HepG2 (cell line): ENCODE results near the gene CADM2. TPM values are rescaled to one million over a fixed set of nuclear protein-coding genes. Genes with fewer than 3 reads are reported as not detected.

Source experiments
- ETV6 ChIP-seq: sonication (generic); formaldehyde crosslinking; conservative IDR thresholded peaks from 2 replicates; pipeline ENCODE4 v1.4.0; 2020; ENCODE audit warnings: missing genetic modification reagents
- IRF2 ChIP-seq: IDR thresholded peaks from 2 replicates; pipeline ENCODE4 v1.6.1; 2018; ENCODE audit warnings: missing genetic modification reagents, missing compliant biosample characterization
- KDM3A ChIP-seq: IDR thresholded peaks from 2 replicates; pipeline ENCODE4 v1.6.1; 2018; ENCODE audit warnings: low read depth, missing compliant biosample characterization
- PHF8 ChIP-seq: sonication (generic); formaldehyde crosslinking; IDR thresholded peaks from 2 replicates; pipeline ENCODE4 v1.5.0; 2020; ENCODE audit warnings: missing genetic modification reagents
- TGIF2 ChIP-seq: IDR thresholded peaks from 2 replicates; pipeline ENCODE4 v1.6.1; 2016; ENCODE audit warnings: control low read depth, missing compliant biosample characterization
- ZNF335 ChIP-seq: sonication (generic); formaldehyde crosslinking; IDR thresholded peaks from 2 replicates; pipeline ENCODE4 v1.4.0; 2020; ENCODE audit warnings: missing genetic modification reagents
- ZNF75D ChIP-seq: sonication (generic); formaldehyde crosslinking; IDR thresholded peaks from 2 replicates; pipeline ENCODE4 v1.8.1; 2023; ENCODE audit warnings: missing genetic modification reagents, mild to moderate bottlenecking, borderline replicate concordance
- polyA plus RNA-seq, 8 experiments: library from polyadenylated mRNA; depleted of rRNA in 3 of 8; stranded (reverse) in 7 of 8; unstranded in 1 of 8; fragments of >200 nt; fragmentation: Illumina TruSeq in 4 of 8; extraction: Trizol in 4 of 8; gene quantifications; 2 replicates each; pipeline versions ENCODE4 v1.2.1 to v1.2.3, GENCODE V29; 2011 to 2016; ENCODE audit warnings: low read depth in 4 of 8, missing spikeins in 1 of 8, mixed read lengths in 1 of 8; ENCODE audit not compliant: insufficient read depth in 1 of 8
- total RNA-seq, 5 experiments: library from RNA; depleted of rRNA; stranded (reverse); fragments of >200 nt; fragmentation: Illumina TruSeq; extraction: Trizol; gene quantifications; 2 replicates each; pipeline ENCODE4 v1.2.3, GENCODE V29; 2016; ENCODE audit warnings: low read depth in 1 of 5
- TF ChIP-seq, protein P1 (sequence below): sonication (generic); formaldehyde crosslinking; IDR thresholded peaks from 2 replicates; pipeline ENCODE4 v1.5.0; 2020; ENCODE audit warnings: mild to moderate bottlenecking, missing genetic modification reagents, moderate library complexity
- TF ChIP-seq, protein P2 (sequence below): sonication (generic); formaldehyde crosslinking; IDR thresholded peaks from 2 replicates; pipeline ENCODE4 v1.5.0; 2020; ENCODE audit warnings: missing genetic modification reagents, mild to moderate bottlenecking, borderline replicate concordance
- TF ChIP-seq, protein P3 (sequence below): sonication (generic); formaldehyde crosslinking; IDR thresholded peaks from 2 replicates; pipeline ENCODE4 v1.4.0; 2020; ENCODE audit warnings: mild to moderate bottlenecking, missing genetic modification reagents, borderline replicate concordance
- TF ChIP-seq, protein P4 (sequence below): IDR thresholded peaks from 2 replicates; pipeline ENCODE4 v1.6.1; 2012; ENCODE audit warnings: low read length, improper control_type of control experiment
- TF ChIP-seq, protein P5 (sequence below): sonication (generic); formaldehyde crosslinking; IDR thresholded peaks from 2 replicates; pipeline ENCODE4 v1.4.0; 2020; ENCODE audit warnings: missing genetic modification reagents, mild to moderate bottlenecking, borderline replicate concordance
- TF ChIP-seq, protein P6 (sequence below): sonication (generic); formaldehyde crosslinking; IDR thresholded peaks from 2 replicates; pipeline ENCODE4 v1.4.0; 2020; ENCODE audit warnings: missing genetic modification reagents

CADM2 gene
- total and polyA plus RNA-seq, 2 of the 13 experiments (the other 11 are each of a cell fraction or from before 2014, with no cell fraction given): not detected

DNA sequence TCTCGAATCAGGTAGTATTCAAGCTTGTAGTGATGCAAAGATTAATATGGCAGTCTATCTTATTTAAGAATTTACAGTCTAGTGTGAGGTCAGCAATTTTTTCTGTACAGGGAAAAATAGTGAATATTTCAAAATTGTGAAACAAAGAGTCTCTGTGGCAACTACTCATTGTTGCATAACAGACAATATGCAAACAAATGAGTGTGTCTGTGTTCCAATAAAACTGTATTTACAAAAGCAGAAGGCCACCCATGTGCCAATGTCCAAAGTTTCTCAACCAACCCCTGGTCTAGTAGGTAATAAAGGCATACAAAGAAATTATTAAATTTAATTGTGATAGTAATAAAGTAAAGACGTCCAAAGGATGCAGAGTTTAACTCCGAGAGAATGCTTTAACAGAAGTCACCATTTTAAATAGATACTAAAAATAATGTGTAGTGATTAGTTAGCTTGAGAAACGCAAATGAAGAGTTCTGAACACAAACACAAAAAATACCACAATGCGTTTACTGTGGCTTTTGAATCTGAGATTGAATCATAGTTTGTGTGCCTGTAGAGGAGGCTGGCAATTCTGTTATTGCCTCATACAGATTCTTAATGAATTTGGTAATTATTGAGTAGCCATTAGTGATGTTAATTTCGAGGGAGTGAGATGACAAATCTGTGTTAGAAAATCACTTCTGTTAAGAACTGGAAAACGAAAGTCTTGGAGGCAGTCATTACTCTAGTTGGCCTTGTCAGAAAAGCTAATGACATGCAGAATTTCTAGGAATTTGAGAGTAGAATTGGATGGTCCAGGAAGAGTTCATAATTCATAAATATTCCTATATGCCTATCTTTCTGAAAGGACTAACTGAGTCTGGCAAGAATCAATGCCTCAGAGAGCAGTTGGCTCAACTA, 48.7 kb downstream of the CADM2 start (continued):
- TF ChIP-seq, protein P1, sequence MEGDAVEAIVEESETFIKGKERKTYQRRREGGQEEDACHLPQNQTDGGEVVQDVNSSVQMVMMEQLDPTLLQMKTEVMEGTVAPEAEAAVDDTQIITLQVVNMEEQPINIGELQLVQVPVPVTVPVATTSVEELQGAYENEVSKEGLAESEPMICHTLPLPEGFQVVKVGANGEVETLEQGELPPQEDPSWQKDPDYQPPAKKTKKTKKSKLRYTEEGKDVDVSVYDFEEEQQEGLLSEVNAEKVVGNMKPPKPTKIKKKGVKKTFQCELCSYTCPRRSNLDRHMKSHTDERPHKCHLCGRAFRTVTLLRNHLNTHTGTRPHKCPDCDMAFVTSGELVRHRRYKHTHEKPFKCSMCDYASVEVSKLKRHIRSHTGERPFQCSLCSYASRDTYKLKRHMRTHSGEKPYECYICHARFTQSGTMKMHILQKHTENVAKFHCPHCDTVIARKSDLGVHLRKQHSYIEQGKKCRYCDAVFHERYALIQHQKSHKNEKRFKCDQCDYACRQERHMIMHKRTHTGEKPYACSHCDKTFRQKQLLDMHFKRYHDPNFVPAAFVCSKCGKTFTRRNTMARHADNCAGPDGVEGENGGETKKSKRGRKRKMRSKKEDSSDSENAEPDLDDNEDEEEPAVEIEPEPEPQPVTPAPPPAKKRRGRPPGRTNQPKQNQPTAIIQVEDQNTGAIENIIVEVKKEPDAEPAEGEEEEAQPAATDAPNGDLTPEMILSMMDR (CRISPR knock-in tag): no peak
- TF ChIP-seq, protein P2, sequence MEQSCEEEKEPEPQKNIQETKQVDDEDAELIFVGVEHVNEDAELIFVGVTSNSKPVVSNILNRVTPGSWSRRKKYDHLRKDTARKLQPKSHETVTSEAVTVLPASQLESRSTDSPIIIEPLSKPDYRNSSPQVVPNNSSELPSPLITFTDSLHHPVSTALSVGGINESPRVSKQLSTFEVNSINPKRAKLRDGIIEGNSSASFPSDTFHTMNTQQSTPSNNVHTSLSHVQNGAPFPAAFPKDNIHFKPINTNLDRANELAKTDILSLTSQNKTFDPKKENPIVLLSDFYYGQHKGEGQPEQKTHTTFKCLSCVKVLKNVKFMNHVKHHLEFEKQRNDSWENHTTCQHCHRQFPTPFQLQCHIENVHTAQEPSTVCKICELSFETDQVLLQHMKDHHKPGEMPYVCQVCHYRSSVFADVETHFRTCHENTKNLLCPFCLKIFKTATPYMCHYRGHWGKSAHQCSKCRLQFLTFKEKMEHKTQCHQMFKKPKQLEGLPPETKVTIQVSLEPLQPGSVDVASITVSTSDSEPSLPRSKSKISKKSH (CRISPR knock-in tag): no peak
- TF ChIP-seq, protein P3, sequence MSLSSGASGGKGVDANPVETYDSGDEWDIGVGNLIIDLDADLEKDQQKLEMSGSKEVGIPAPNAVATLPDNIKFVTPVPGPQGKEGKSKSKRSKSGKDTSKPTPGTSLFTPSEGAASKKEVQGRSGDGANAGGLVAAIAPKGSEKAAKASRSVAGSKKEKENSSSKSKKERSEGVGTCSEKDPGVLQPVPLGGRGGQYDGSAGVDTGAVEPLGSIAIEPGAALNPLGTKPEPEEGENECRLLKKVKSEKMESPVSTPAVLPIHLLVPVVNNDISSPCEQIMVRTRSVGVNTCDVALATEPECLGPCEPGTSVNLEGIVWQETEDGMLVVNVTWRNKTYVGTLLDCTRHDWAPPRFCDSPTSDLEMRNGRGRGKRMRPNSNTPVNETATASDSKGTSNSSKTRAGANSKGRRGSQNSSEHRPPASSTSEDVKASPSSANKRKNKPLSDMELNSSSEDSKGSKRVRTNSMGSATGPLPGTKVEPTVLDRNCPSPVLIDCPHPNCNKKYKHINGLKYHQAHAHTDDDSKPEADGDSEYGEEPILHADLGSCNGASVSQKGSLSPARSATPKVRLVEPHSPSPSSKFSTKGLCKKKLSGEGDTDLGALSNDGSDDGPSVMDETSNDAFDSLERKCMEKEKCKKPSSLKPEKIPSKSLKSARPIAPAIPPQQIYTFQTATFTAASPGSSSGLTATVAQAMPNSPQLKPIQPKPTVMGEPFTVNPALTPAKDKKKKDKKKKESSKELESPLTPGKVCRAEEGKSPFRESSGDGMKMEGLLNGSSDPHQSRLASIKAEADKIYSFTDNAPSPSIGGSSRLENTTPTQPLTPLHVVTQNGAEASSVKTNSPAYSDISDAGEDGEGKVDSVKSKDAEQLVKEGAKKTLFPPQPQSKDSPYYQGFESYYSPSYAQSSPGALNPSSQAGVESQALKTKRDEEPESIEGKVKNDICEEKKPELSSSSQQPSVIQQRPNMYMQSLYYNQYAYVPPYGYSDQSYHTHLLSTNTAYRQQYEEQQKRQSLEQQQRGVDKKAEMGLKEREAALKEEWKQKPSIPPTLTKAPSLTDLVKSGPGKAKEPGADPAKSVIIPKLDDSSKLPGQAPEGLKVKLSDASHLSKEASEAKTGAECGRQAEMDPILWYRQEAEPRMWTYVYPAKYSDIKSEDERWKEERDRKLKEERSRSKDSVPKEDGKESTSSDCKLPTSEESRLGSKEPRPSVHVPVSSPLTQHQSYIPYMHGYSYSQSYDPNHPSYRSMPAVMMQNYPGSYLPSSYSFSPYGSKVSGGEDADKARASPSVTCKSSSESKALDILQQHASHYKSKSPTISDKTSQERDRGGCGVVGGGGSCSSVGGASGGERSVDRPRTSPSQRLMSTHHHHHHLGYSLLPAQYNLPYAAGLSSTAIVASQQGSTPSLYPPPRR (CRISPR knock-in tag): no peak
- TF ChIP-seq, protein P4, sequence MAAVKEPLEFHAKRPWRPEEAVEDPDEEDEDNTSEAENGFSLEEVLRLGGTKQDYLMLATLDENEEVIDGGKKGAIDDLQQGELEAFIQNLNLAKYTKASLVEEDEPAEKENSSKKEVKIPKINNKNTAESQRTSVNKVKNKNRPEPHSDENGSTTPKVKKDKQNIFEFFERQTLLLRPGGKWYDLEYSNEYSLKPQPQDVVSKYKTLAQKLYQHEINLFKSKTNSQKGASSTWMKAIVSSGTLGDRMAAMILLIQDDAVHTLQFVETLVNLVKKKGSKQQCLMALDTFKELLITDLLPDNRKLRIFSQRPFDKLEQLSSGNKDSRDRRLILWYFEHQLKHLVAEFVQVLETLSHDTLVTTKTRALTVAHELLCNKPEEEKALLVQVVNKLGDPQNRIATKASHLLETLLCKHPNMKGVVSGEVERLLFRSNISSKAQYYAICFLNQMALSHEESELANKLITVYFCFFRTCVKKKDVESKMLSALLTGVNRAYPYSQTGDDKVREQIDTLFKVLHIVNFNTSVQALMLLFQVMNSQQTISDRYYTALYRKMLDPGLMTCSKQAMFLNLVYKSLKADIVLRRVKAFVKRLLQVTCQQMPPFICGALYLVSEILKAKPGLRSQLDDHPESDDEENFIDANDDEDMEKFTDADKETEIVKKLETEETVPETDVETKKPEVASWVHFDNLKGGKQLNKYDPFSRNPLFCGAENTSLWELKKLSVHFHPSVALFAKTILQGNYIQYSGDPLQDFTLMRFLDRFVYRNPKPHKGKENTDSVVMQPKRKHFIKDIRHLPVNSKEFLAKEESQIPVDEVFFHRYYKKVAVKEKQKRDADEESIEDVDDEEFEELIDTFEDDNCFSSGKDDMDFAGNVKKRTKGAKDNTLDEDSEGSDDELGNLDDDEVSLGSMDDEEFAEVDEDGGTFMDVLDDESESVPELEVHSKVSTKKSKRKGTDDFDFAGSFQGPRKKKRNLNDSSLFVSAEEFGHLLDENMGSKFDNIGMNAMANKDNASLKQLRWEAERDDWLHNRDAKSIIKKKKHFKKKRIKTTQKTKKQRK: no peak
- TF ChIP-seq, protein P5, sequence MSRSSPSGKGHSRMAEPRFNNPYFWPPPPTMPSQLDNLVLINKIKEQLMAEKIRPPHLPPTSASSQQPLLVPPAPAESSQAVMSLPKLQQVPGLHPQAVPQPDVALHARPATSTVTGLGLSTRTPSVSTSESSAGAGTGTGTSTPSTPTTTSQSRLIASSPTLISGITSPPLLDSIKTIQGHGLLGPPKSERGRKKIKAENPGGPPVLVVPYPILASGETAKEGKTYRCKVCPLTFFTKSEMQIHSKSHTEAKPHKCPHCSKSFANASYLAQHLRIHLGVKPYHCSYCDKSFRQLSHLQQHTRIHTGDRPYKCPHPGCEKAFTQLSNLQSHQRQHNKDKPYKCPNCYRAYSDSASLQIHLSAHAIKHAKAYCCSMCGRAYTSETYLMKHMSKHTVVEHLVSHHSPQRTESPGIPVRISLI (CRISPR knock-in tag): no peak
- TF ChIP-seq ETV6 (CRISPR knock-in tag) (no peak), ZNF75D (CRISPR knock-in tag) (no peak), ZNF335 (CRISPR knock-in tag) (no peak; the same call in 1 of the 2 replicates), IRF2 (CRISPR knock-in tag) (peak; percentile 73; the same call in 1 of the 2 replicates), TGIF2 (CRISPR knock-in tag) (0 out of 2 replicates have a peak, but pooled peaks have one; percentile 30), PHF8 (CRISPR knock-in tag) (no peak), KDM3A (CRISPR knock-in tag) (peak; percentile 59; the same call in 1 of the 2 replicates)
- TF ChIP-seq, protein P6, sequence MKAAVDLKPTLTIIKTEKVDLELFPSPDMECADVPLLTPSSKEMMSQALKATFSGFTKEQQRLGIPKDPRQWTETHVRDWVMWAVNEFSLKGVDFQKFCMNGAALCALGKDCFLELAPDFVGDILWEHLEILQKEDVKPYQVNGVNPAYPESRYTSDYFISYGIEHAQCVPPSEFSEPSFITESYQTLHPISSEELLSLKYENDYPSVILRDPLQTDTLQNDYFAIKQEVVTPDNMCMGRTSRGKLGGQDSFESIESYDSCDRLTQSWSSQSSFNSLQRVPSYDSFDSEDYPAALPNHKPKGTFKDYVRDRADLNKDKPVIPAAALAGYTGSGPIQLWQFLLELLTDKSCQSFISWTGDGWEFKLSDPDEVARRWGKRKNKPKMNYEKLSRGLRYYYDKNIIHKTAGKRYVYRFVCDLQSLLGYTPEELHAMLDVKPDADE (CRISPR knock-in tag): no peak
